Forelimb muscle (tissue), 1 donor: ENCODE measurements around the gene MUCL1. TPM values are rescaled to one million over a fixed set of nuclear protein-coding genes. Genes with fewer than 3 reads are reported as not detected.
"Not testable (repeated sequence)": the region's sequence is repeated elsewhere in the genome, so short reads cannot be mapped to it uniquely, and the experiment has no call there.

ENCODE experiments used
- DNase-seq: peaks from one replicate; pipeline ENCODE4 v3.0.0-alpha.2; 2013; ENCODE audit warnings: low read depth
- polyA plus RNA-seq: library from polyadenylated mRNA; unstranded; fragments of 120-200 nt; gene quantifications from one replicate; pipeline ENCODE4 v1.2.1, GENCODE V29; 2013; ENCODE audit not compliant: insufficient read length

MUCL1 gene, protein sequence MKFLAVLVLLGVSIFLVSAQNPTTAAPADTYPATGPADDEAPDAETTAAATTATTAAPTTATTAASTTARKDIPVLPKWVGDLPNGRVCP
- not detected for polyA plus RNA-seq

DNA sequence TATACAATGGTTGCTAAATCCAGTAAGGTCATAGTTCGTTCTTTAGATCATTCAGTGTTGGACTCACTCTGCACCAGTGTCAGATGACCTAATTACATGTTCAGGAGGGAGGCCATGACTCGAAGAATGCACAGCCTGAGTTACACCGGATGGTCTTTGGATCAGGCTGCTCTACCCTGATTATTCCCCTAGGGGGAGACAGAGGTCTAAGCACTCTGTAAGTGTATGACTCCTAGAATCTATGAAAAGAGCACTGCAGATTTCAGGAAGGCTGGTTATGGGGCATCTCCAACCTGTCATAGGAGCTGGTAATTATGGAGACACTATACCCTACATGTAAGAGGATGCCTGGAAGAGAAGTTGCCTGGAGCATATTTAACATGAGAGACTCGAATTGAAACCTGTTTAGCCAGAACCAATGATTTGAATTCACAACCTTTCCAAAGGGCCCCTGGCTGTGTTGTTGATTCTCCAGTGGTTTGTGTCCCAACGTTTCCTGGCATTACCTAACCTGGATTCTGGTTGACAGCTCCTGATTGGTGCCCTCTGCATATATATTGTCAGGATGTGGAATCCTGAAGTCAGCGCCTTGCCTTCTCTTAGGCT, at the start of gene MUCL1:
Gene MUCL1 (plus strand): TSS at position 584 of the 606 bp plus-strand sequence. CDS start 67 bp downstream, outside the sequence.
- DNase-seq, result no peak

GRCh38 chr12:54821676-54822075, 32.6 kb upstream of the MUCL1 start:
- no peak for DNase-seq

GRCh38 chr12:54824402-54824801, 29.9 kb upstream of the MUCL1 start:
- DNase-seq, result no peak

DNA sequence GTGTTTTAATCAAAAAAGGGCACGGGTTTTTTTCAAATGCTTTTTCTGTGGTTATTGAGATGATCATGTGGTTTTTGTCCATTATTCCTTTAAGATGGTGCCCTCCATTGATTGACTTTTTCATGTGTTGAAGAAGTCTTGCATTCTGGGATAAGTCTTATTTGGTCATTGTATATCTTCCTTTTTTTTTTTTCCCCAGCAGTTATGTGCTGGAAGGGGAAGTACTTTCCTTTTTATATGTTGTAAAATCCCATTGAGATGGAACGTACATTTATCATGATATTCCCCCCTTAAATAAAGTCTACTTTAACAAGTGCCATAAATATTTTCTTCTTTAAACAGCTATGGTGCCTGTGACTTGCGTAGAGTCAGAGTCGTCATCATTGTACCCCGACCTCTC, 24.8 kb upstream of the MUCL1 start:
- no peak for DNase-seq

- DNase-seq, result no peak
Observed at GRCh38 chr12:54830199-54830598, 24.1 kb upstream of the MUCL1 start.

DNA sequence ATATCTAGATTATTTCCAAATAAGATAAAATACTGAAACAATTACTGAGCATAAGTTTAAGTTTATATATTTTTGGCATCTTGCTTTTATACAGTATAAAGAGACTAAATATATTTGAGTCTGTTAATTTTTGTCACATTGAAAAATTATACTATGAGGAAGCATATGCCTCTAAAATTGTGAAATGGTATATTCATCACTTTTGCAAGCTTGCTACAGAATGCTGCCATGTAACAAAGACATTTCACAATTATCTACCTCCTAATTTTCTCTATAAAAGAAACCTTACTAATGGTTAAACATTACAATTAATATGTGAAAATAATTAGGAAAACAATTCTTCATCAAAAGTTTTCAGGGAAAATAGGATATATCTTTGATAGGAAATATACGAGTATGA, 22.7 kb upstream of the MUCL1 start:
- no peak for DNase-seq

DNA sequence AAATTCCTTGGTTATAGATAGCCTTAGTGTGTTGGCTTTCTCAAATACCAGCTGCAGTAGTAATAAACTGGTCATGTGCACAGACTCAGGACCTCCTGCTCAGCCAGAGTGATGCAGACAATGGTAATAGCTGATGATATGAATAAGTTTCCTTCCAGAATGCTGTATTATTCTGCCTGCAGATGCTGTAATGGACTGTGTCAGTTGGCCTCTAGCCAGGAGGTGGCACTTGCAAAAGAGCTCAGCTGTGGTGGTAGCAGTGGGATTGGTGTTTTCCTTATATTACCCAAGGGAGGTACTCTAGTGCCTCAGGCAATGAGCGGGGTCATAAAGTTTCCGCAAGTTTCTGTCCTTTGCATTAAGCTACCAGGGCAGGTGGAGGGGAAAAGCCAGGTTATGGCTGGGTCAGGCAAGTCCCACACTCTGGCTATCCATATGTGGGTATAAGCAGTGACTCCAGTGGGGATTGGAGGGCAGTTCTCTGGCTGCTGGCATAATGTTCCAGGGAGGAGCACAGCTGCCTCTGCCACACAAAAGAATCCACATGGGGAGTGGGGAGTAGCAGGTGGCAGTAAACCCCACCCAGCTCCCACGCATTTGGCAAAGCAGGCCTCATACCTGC, 14.0 kb upstream of the MUCL1 start:
- DNase-seq, result no peak

- DNase-seq, result no peak
Observed at GRCh38 chr12:54857406-54857805, 3.1 kb downstream of the MUCL1 start.

- no peak for DNase-seq
Observed at GRCh38 chr12:54858562-54858961, 4.2 kb downstream of the MUCL1 start.

DNA sequence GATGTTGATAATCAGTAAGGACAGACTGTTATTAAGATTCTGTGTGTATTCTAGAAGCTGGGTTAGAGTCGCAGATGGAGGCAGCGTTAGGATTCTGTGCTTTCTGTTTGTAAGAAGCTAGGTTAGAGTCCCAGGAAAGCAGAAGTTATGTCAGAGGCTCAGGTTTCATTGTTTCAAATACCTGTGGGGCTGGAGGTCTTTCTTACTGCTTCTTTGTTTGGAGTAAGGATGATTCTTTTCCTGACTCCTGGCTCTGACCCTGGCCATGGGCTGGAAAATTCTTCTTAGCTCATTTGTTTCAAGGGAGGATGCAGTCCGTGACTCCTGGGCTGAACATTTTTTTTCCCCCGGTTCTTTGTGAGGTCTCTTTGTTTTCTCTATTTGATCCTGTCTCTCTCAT, 5.2 kb downstream of the MUCL1 start:
- DNase-seq, result no peak

DNA sequence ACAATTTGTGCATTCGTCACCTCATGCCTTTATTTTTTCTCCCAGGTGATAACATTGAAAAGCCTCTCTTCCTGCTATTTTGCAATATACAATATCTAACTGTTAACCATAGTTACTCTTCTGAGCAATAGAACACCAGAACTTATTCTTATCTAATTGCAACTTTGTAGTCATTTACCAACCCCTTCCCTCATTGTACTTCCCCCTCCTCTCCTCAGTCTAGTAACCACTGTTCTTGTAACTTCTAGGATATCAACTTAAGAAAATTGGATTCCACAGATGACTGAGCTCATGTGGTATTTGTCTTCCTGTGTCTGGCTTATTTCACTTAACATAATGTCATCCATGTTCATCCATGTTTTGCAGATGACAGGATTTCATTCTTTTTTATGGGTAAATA, 7.6 kb downstream of the MUCL1 start:
- no peak for DNase-seq

DNA sequence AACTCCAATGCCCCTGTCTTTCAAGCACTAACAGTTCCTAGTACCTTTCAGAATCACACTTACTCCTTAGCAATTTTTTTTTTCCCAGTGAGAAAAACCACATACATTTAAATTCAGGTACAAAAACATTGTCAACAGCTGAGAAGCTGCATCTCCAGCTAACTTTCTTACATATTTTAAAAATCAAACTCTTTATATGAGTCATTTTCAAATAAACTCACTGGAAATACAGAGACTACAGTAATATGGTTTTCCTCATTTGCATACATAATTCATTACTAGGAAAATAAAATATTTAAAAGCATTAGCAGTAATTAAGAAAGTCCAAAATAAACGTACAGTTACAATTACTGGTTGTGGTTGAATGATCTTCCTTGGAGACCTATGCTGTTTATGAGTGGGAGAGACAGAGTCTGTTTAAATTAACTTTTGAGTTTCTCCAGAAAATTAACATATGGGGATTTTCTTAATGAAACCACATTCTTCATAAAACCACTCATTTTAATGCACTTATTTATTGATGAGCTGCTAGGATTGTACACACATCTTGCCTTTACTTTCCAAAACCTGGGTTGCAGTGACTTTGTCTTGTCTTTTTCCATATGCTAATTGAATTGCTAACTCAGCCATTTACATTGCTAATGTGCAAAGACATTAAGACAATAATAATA, 9.8 kb downstream of the MUCL1 start:
- no peak for DNase-seq

- DNase-seq, result no peak
Observed at GRCh38 chr12:54865683-54866324, 11.5 kb downstream of the MUCL1 start.

DNA sequence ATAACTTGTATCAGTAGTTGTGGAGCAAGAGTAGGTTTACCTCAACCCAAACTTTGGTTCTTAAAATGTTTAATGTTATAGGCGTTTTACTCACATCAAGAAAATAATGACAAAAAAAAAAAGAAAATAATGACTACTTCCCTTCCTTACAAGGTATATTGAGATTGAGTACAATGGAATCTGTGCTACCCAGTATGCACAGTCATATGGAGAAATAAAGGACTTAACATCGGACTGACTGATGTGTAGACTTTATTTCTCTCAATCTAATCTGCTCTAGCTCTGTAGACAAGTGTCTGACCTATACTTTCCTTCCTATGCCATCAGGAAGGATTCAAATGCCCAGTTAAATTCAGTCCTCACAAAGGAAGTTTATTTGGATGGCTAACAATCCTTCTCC, 14.4 kb downstream of the MUCL1 start:
- no peak for DNase-seq

- DNase-seq, result no peak
Observed at GRCh38 chr12:54870048-54870447, 15.7 kb downstream of the MUCL1 start.

DNA sequence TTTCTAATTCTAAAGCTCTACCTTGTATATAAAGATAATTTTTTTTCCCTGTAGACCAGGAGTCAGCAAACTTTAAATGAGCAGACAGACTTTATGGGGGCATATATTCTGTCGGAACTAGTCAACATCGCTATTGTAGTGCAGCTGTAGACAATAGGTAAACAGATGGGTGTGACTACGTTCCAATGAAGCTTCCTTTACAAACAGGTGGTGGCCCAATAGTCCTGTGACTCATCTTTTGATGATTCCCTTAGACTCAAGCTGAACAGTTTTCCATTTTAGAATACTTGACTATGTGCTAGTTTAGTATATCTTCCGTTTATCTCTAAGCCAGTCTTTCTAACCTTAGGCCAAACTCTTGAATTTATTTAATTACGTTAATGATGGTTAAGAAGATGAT, 16.3 kb downstream of the MUCL1 start:
- no peak for DNase-seq

DNA sequence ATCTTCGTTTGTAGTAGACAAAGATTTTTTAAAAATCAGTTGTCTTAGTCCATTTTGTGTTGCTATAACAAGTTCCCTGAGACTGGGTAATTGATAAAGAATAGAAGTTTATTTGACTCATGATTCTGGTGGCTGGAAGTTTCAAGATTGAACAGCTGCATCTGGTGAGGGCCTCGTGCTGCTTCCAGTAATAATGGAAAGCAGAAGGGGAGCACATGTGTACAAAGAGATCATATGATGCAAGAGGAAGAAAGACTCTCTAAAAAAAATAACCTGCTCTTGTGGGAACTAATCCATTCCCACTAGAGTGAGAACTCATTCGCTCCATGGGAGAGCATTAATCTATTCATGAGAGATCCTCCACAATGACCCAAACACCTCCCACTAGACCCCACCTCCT, 24.8 kb downstream of the MUCL1 start:
- DNase-seq, result no peak

DNA sequence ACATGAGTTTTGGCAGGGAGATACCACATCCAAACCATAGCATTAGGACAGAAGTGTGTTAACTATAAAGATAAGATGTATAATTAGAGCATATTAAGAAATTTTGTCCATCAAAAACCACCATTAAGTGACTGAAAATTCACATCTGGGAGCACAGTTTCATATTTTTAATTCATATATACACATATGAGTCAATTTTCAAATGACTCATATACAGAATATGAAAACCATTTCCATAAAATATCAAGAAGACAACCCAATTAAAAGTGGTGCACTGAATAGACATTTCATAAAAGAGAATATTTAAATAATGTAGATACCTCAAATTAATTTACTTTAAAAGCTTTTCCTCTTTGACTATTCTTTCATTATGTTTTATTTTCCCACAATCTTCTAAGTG, 25.3 kb downstream of the MUCL1 start:
- DNase-seq, result no peak

DNA sequence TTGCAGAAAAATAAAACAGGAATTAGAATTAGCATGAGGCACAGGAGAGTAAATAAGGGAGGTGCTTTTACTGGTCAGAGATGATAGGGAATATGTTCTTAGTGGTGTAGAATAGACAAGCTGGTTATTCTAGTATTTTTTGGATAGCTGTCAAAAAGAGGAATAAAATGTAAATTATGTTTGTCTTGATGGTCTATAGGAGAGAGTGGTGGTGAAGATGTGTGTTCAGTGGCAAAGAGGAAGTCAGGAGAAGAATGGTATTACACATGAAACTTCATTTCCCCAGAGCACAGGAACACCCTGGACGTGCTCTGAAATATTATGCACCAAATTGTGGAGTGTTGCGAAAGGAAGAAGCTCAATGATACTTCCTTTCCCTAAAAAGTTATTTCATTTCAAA, 27.8 kb downstream of the MUCL1 start:
- DNase-seq, result no peak

DNA sequence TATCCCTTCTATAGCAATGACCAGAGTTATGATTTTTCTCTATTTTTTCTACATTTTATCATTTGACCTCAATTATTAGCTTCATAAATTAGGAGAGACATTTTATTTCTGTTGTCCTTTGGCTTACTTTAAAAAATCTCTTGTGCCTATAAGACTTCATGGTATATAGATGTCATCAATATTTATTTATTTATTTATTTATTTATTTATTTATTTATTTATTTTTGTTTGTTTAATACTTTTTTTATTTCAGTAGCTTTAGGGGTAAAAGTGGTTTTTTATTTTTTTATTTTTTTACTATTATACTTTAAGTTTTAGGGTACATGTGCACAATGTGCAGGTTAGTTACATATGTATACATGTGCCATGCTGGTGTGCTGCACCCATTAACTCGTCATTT, 28.3 kb downstream of the MUCL1 start:
- not testable (repeated sequence) for DNase-seq

DNA sequence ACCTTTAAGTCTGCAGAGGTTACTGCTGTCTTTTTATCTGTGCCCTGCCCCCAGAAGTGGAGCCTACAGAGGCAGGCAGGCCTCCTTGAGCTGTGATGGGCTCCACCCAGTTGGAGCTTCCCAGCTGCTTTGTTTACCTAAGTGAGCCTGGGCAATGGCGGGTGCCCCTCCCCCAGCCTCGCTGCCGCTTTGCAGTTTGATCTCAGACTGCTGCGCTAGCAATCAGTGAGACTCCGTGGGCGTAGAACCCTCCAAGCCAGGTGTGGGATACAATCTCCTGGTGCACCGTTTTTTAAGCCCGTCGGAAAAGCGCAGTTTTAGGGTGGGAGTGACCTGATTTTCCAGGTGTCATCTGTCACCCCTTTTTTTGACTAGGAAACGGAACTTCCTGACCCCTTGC, 34.1 kb downstream of the MUCL1 start:
- DNase-seq, result not testable (repeated sequence)

GRCh38 chr12:54890339-54890738, 36.0 kb downstream of the MUCL1 start:
- no peak for DNase-seq
